Measurements from ENCODE around the gene GNB1.

DNA sequence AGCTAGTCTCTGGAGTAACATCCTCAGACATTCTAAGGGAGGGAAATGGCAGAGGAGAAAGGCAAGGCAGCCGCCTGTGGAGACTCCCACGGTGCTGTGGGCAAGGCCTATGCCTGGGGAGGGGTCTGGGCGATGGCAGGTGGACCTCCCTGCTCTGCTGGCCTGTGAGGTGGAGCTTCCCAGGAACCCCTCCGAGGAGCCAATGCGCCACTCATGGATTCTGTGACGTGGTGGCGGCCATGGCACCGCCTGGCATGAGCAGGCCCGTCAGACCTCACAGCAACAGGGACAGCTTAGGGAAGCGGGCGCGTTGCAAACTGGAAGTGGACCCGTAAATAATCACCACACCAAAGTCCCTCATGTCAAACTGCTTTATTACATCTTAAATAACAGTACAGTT lies 106.0 kb downstream of the GNB1 start:
- TF ChIP-seq, protein P1, sequence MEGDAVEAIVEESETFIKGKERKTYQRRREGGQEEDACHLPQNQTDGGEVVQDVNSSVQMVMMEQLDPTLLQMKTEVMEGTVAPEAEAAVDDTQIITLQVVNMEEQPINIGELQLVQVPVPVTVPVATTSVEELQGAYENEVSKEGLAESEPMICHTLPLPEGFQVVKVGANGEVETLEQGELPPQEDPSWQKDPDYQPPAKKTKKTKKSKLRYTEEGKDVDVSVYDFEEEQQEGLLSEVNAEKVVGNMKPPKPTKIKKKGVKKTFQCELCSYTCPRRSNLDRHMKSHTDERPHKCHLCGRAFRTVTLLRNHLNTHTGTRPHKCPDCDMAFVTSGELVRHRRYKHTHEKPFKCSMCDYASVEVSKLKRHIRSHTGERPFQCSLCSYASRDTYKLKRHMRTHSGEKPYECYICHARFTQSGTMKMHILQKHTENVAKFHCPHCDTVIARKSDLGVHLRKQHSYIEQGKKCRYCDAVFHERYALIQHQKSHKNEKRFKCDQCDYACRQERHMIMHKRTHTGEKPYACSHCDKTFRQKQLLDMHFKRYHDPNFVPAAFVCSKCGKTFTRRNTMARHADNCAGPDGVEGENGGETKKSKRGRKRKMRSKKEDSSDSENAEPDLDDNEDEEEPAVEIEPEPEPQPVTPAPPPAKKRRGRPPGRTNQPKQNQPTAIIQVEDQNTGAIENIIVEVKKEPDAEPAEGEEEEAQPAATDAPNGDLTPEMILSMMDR (IDR thresholded peaks at IDR 0.05) = no peak
- no peak for TF ChIP-seq POLR2AphosphoS5 (IDR thresholded peaks at IDR 0.05; ENCODE audit: low read depth, low read length)
- TF ChIP-seq EZH2phosphoT487 (IDR thresholded peaks at IDR 0.05; ENCODE audit: borderline replicate concordance, low read depth) = no peak
- no peak for TF ChIP-seq MXI1 (IDR thresholded peaks at IDR 0.05; ENCODE audit: low read depth, low read length)
- no peak for TF ChIP-seq TCF12 (IDR thresholded peaks at IDR 0.05)
- no peak for TF ChIP-seq NFIC (IDR thresholded peaks at IDR 0.05; ENCODE audit: borderline replicate concordance)
- TF ChIP-seq IRF3 (IDR thresholded peaks at IDR 0.05; ENCODE audit: low read depth, low read length) = no peak
- no peak for TF ChIP-seq EP300 (IDR thresholded peaks at IDR 0.05; ENCODE audit: borderline replicate concordance in 1 of 2, low read depth in 1 of 2, low read length in 1 of 2)
- TF ChIP-seq RAD21 (IDR thresholded peaks at IDR 0.05; ENCODE audit: low read length) = no peak
- TF ChIP-seq JUND (IDR thresholded peaks at IDR 0.05) = no peak
- TF ChIP-seq SMC3 (IDR thresholded peaks at IDR 0.05; ENCODE audit: low read depth, low read length) = no peak
